BE2C (cell line): Measurements from ENCODE around the gene C1QA.

ENCODE experiments used
- DNase-seq: peaks from one replicate; pipeline ENCODE4 v3.0.0-alpha.2; 2020
- H3K27me3 ChIP-seq: fragments of 250-450 bp; sonication (Bioruptor Pico); 2 replicates; pipeline ENCODE4 v1.5.1; 2020; ENCODE audit warnings: mild to moderate bottlenecking
- H3K36me3 ChIP-seq: fragments of 250-450 bp; sonication (Bioruptor Pico); 2 replicates; pipeline ENCODE4 v1.5.1; 2020; ENCODE audit warnings: mild to moderate bottlenecking
- H3K4me1 ChIP-seq: fragments of 250-450 bp; sonication (Bioruptor Pico); 2 replicates; pipeline ENCODE4 v1.5.1; 2020
- H3K4me3 ChIP-seq: 2 replicates; pipeline ENCODE4 v1.5.1; 2011; ENCODE audit warnings: low read depth, low read length
- H3K9me3 ChIP-seq: fragments of 250-450 bp; sonication (Bioruptor Pico); 2 replicates; pipeline ENCODE4 v1.5.1; 2020
- TF ChIP-seq, protein P1 (sequence below): IDR thresholded peaks from 2 replicates; pipeline ENCODE4 v1.5.1; 2012; ENCODE audit warnings: mild to moderate bottlenecking, low read depth, low read length

The C1QA gene

GRCh38 chr1:22676916-22677583 is 40.6 kb downstream of the C1QA start:
- TF ChIP-seq, protein P1, sequence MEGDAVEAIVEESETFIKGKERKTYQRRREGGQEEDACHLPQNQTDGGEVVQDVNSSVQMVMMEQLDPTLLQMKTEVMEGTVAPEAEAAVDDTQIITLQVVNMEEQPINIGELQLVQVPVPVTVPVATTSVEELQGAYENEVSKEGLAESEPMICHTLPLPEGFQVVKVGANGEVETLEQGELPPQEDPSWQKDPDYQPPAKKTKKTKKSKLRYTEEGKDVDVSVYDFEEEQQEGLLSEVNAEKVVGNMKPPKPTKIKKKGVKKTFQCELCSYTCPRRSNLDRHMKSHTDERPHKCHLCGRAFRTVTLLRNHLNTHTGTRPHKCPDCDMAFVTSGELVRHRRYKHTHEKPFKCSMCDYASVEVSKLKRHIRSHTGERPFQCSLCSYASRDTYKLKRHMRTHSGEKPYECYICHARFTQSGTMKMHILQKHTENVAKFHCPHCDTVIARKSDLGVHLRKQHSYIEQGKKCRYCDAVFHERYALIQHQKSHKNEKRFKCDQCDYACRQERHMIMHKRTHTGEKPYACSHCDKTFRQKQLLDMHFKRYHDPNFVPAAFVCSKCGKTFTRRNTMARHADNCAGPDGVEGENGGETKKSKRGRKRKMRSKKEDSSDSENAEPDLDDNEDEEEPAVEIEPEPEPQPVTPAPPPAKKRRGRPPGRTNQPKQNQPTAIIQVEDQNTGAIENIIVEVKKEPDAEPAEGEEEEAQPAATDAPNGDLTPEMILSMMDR = no peak
- H3K4me1 ChIP-seq = no peaks in the 10 kb centered on the region
- no peaks in the 10 kb centered on the region for H3K36me3 ChIP-seq
- no peaks in the 10 kb centered on the region for H3K9me3 ChIP-seq
- H3K4me3 ChIP-seq = no peak overlapping the region
- no peak for DNase-seq
- no peaks in the 10 kb centered on the region for H3K27me3 ChIP-seq

DNA sequence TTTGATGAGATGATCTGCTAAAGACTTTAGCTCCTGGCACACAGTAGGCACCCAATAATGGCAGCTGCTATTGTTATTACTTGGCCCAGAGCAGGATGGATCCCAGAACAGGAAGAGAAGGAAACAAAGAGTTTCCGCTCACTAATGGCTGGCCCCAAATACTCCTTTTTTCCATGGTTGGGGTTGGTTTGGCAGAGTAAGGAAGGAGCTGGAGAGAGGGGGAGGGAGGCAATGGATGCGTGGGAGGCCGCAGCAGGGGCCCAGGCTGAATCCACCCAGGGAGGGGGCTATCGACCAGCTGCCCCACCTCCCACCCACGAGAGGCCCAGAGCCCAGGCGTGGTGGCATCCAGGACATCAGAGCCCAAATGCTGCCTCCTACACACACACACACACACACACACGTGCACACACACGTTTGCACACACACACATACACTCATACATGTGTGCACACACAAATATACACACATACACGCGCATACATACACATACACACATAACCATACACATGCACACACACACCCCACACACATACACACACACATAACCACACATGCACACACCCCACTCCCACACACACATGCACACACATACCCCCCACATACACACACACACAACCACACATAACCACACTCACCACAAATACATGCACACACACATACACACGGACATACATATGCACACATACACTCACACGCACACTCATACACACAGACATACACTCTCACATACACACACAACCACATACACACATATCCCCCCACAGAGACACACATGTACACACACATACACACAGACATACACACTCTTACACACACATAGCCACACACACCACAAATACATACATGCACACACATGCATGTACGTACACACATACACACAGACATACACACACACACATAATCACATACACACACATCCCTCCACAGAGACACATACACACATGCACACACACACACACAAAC is 41.8 kb downstream of the C1QA start:
- H3K27me3 ChIP-seq = no peaks in the 10 kb centered on the region
- TF ChIP-seq, protein P1 = no peak
- no peaks in the 10 kb centered on the region for H3K4me1 ChIP-seq
- H3K4me3 ChIP-seq = no peak overlapping the region
- no peaks in the 10 kb centered on the region for H3K9me3 ChIP-seq
- H3K36me3 ChIP-seq = no peaks in the 10 kb centered on the region
- DNase-seq = no peak

GRCh38 chr1:22680726-22681125 is 44.3 kb downstream of the C1QA start:
- no peaks in the 10 kb centered on the region for H3K9me3 ChIP-seq
- no peak for DNase-seq
- H3K4me3 ChIP-seq = no peak overlapping the region
- no peaks in the 10 kb centered on the region for H3K36me3 ChIP-seq
- H3K4me1 ChIP-seq = no peaks in the 10 kb centered on the region
- TF ChIP-seq, protein P1 = no peak
- no peaks in the 10 kb centered on the region for H3K27me3 ChIP-seq

DNA sequence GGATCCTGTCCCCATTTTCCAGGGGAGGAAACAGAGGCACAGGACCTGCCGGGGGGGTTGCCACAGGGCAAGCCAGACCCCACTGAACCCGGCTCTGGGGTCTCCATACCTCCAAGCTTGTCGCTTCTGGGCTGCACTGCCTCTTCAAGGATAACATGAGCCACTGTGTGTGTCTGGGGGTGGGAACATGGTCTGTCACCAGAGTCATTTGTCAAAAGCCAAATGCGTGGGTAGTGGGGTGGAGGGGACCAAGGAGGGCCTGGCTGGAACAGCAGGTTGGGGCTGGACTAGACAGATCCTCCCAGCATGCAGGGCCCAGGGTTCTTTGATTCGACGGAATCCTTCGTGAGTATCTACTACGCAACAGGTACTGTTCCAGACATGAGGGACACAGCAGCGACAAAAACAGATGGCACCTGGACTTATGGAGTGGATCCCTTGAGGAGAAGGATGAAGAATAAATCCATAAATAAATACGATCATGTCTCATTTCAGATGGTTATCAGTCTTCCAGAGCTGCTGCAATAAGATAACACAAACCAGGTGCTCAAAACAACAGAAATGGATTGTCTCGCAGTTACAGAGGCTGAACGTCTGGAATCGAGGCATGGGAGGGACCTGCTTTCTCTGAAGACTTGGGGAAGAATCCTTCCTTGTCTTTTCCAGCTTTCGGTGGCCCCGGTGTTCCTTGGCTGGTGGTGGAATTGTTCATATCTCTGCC is 45.3 kb downstream of the C1QA start:
- no peaks in the 10 kb centered on the region for H3K9me3 ChIP-seq
- TF ChIP-seq, protein P1 = no peak
- no peaks in the 10 kb centered on the region for H3K4me1 ChIP-seq
- H3K36me3 ChIP-seq = no peaks in the 10 kb centered on the region
- no peak overlapping the region for H3K4me3 ChIP-seq
- no peak for DNase-seq
- no peaks in the 10 kb centered on the region for H3K27me3 ChIP-seq

DNA sequence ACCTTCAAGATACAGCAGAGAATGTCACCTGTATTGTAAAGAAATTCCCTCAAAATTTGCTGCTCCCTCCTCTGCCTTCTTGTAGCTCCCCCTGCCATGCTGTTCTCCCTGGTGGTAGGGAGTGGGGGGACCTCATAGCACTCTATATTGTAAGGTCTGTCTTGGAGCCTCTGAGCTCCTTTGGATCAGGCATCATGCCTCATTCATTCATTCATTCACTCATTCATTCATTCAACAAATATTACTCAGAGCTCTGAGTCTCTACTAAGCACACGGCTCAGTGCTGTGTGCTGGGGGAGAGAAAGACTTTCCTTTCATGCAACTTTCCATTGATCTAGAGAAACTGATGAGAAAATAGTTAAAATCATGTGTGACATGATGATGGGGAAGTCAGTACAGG is 47.1 kb downstream of the C1QA start:
- no peak overlapping the region for H3K4me3 ChIP-seq
- no peaks in the 10 kb centered on the region for H3K27me3 ChIP-seq
- no peaks in the 10 kb centered on the region for H3K4me1 ChIP-seq
- no peak for DNase-seq
- TF ChIP-seq, protein P1 = no peak
- H3K9me3 ChIP-seq = no peaks in the 10 kb centered on the region
- no peaks in the 10 kb centered on the region for H3K36me3 ChIP-seq
